ENCODE data around the gene SETSIP. TPM values are rescaled to one million over a fixed set of nuclear protein-coding genes. Genes with fewer than 3 reads are reported as not detected.
"Not testable (repeated sequence)": the region's sequence is repeated elsewhere in the genome, so short reads cannot be mapped to it uniquely, and the experiment has no call there.

The SETSIP gene, protein sequence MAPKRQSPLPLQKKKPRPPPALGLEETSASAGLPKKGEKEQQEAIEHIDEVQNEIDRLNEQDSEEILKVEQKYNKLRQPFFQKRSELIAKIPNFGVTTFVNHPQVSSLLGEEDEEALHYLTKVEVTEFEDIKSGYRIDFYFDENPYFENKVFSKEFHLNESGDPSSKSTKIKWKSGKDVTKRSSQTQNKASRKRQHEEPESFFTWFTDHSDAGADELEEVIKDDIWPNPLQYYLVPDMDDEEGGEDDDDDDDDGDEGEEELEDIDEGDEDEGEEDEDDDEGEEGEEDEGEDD
- not detected for total RNA-seq
- long read RNA-seq: 0 reads

DNA sequence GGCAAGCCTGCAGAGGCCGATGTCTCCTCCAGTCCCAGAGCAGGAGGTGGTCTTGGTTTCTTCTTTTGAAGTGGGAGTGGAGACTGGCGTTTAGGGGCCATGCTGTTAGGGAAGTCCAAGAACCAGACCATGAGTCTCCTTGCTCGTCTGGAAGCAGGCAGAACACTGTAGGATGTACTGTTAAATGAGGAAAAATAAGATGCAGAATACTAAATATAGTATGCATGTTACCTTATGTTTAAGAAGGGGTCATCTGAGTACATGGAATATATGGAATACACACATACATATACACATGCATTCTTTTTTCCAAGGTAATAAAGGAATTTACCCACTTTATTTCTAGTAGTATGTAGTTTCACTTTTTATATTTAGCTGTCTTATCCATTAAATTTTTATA is at the start of gene SETSIP:
Gene SETSIP (minus strand): TSS at position 101 of the 400 bp plus-strand sequence. CDS start 0 bp downstream, at position 101.
- ATAC-seq: no peak
- intact Hi-C loops (cut with micrococcal nuclease): no loop called here

DNA sequence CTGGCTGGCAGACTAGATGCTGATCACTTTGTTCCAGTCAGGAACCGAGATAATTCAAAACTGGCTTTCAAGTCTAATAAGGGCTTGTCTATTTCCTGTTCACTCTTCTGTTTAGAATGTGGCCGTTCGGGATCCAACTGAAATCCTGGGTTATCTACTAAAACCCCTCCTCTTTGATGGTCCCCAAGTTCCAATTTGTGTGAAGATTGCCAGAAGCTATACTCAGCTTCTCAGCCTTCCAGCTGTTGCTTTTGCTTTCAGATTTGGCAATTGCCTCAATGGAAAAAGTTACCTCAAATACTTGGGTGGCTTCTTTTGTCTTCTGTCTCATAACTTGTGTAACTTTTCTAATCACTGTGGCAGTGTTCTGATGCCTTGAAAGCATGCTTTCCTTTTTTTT is 48.7 kb upstream of the SETSIP start:
- ATAC-seq (peak; percentile 26), DNase-seq (no peak)
- intact Hi-C loops (cut with micrococcal nuclease): no loop called here

More for the DNA sequence above, at the start of gene SETSIP:
- DNase-seq: no peak

DNA sequence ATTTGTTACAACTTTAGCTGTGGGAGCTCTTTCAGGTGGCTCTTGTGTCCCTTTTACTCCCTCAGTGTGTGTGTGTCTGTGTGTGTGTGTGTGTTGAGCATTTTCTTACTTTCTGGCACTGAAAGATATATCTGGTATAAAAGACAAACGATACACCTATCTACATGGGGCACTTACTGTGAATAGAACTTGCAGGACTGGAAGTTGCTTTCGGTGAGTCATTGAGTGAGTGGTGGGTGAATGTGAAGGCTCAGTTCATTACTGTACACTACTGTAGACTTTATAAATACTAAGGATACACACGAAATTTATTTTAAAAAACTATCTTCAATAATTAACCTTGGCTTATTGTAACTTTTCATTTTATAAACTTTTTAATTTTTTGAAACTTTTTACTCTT is 43.6 kb upstream of the SETSIP start:
- intact Hi-C loops (cut with micrococcal nuclease): no loop called here
- ATAC-seq (no peak), DNase-seq (no peak)

DNA sequence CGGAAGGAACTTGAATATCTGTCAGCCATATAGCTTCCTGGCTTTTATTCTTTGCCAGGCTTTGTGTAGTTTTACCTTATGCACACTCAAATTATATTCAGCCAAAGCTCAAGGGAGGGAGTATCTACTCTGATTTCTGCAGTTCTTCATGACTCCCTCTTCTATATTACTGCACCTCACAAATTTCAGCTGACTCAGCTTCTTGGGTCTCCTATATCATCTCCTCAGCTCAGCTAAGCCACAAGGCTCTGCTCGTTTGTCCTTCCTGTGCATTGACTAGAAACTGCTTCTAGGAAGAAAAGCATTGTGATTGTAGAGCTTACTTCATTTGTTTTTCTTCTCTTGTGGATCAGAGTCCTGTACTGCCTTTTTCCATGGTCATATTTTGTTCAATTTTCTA is 42.3 kb upstream of the SETSIP start:
- intact Hi-C loops (cut with micrococcal nuclease): no loop called here
- ATAC-seq: no peak
- DNase-seq: no peak

DNA sequence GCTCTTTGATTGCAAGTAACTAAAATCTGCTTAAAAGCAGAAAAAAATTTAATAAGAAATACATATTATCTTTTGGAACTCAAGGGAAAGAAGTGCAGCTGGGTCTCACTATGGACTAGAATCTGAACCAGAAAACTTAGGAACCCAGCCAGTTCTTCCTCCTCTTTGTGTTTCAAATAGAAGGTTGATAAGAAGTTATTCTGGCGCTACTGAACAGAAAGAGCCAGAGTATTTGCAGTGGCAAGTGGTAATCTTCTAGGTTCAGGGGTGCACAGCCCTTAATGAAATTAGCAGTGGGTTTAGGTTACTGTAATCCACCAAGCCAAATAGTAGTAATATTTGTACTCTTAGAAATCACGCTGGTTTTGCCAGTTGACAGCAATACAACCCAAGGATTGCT is 33.4 kb upstream of the SETSIP start:
- peak; percentile 74 for ATAC-seq
- intact Hi-C loops (cut with micrococcal nuclease): no loop called here
- no peak for DNase-seq

DNA sequence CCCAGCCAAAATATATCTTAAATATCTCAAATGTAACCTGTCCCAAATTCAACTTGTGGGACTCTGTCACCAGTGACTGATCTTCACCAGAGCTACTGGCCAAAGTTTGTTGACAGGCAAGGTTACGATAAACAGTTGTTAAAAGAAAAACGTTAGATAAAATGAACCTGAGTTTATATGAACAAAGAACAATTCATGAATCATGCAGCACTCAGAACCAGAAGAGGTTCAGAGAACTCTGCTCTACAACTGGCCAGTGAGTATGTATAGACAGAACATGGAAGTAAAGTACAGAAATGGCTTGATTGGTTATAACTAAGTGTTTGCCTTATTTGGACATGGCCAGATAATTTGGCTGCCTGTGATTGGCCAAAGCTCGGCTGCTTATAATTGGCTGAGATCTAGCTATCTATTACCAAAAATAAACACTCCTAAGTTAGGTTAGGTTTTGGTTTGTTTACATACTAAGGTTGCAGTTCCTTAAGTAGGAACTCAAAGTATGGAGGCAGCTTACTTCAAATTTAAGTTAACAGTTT is 30.4 kb upstream of the SETSIP start:
- no peak for DNase-seq
- intact Hi-C loops (cut with micrococcal nuclease): no loop called here
- ATAC-seq: no peak

DNA sequence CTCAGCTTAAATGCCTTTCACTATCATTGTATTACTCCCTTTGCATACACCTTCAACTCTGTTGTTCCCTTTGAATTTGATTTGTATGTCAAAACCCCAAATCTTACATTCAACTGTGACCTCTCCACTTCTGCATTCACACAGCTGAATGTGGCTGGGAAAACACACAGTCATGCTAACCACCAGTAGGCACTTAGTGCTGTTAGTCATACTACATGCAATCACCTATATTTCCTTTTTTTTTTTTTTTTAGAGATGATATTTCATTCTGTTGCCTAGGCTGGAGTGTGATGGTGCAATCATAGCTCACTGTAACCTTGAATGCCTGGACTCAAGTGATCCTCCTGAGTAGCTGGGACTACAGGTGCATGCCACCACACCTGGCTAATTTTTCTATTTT is 21.1 kb upstream of the SETSIP start:
- no peak for ATAC-seq
- intact Hi-C loops (cut with micrococcal nuclease): no loop called here
- DNase-seq: no peak

DNA sequence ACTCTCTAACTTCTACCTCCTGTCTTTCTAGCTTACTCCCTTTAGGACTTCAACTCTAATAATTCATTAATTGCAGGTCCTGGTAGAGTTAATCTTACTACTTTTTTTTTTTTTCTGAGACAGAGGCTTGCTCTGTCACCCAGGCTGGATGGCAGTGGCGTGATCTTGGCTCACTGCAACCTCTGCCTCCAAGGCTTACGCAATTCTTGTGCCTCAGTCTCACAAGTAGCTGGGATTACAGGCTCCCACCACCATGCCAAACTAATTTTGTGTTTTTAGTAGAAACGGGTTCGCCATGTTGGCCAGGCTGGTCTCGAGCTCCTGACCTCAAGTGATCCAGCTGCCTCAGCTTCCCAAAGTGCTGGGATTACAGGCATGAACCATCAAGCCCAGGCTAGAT is 20.7 kb upstream of the SETSIP start:
- ATAC-seq (no peak), DNase-seq (no peak)
- intact Hi-C loops (cut with micrococcal nuclease): no loop called here

DNA sequence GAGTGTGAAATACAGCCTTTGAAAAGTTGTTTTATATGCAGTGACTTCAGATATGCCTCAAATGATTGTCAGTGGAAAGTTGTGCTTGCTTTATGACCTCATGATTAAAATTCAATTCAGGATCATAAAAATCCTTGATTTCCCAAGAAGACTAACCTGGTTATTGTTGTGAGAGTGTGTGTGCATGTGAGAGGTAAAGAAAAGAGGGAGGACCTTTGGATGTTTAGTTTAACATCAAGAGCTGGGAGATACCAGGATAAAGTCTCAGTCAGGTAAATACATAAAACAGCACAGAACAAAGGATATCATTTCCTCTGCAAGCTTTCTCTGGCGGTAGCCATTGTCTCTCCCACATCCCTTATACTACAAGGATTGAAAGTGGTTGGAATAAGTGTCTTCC is 19.4 kb upstream of the SETSIP start:
- DNase-seq (no peak), ATAC-seq (no peak)
- intact Hi-C loops (cut with micrococcal nuclease): no loop called here

DNA sequence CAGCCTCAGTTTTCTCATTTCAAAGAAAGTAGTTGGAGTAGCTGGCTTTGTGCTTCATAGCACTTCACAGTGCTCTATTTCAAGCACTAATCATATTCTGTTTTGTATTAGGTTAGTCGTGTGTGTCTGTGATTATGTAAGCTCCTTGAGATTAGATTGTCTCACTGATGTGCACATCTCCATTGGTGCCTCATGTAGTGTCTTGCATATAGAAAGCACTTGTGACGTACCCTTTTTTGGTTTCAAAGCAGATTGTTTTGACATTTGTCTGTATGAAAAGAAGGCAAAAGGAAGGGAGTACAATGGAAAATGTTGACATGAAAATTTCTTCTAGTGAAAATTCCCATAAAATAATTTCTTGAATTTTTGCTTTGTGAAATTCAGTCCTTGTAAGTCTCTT is 18.9 kb upstream of the SETSIP start:
- DNase-seq (no peak), ATAC-seq (no peak)
- intact Hi-C loops (cut with micrococcal nuclease): no loop called here

DNA sequence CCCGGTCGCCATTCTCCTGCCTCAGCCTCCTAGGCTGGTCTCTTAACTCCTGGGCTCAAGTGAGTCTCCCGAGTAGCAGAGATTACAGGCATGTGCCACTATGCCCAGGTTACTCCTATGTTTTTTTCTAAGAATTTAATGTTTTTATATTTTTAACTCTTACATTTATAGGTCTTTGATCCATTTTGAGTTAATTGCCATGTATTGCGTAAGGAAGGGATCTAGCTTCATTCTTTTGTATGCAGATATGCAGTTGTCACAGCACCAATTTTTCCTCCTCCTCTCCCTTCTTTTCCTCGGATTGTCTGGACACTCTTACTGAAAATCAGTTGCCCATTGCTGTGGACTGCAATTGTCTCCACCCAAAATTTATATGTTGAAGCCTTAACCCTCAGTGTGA is 16.4 kb upstream of the SETSIP start:
- DNase-seq: no peak
- no peak for ATAC-seq
- intact Hi-C loops (cut with micrococcal nuclease): no loop called here

DNA sequence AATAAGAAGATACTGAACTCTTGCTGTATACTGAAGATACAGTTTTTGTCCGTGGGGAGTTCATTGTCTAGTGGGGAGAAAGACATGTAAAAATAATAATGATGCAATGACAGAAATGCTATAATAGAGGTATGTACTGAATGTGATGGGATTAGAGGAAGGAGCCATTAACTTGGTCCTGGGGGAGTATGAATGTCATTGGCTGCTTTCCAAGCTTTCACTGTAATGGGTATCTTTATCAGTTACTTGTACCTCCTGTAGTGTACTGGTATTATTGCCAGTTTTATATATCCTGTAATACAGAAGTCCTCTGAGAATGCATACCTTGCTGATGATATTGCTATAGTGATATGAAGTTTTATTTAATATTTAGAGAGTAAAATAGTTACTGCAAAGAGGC is 12.3 kb upstream of the SETSIP start:
- ATAC-seq (no peak), DNase-seq (no peak)
- intact Hi-C loops (cut with micrococcal nuclease): no loop called here

DNA sequence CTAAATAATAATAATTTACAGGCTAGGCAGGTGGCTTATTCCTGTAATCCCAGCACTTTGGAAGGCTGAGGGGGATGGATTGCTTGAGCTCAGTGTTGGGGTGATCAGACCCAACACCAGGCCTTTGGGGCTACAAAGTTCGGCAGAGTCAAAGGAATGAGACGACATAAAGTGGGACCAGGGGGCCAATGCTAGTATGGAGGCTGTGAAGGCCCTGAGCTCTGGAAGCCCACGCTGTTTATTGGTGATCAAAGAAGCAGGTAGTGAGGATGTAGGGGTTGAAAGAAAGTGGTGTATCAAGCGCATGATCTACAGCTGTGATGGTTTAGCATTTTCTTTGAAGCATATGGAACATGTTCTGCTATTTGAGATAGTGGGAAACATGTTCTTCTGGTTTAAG is 10.5 kb upstream of the SETSIP start:
- no peak for DNase-seq
- ATAC-seq: no peak
- intact Hi-C loops (cut with micrococcal nuclease): no loop called here

DNA sequence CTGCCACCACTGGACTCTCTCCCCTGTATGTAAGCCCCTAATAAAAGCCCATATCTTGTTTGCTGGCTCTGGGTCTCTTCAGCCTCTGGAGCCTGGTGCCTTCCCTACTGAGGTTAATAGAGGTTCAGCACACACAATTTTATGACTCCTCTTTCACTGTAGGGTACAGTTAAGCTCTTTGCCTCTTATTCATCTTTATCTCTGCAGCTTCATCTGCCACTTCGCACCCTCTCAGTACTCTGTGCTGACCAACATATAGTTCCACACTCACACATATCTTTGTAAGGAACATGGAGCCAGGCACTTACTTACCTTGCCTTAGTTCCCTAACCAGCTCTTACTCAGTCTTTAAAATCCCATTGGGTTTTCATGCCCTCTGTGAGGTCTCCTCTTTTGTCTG is 9.4 kb upstream of the SETSIP start:
- ATAC-seq: no peak
- no peak for DNase-seq
- intact Hi-C loops (cut with micrococcal nuclease): no loop called here

DNA sequence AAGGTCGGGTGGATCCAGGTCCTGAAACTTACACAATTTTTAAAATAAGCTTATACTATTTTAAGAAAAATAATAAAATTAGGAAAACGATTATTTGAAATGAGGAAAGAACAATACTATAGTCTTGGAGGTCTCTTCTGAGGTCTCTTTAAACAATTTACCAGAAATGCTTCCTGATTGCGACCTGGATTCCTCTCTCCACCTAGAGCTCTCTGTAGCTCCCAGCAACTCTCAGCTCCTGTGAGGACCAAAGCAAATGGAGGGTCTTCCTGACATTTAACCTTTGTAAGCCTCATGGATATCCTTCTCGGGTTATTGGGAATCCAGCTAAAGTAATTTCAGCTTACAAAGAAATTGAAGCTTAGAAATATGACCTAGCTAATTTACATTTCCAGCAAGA is 5.8 kb upstream of the SETSIP start:
- intact Hi-C loops (cut with micrococcal nuclease): no loop called here
- DNase-seq (no peak), ATAC-seq (no peak)

DNA sequence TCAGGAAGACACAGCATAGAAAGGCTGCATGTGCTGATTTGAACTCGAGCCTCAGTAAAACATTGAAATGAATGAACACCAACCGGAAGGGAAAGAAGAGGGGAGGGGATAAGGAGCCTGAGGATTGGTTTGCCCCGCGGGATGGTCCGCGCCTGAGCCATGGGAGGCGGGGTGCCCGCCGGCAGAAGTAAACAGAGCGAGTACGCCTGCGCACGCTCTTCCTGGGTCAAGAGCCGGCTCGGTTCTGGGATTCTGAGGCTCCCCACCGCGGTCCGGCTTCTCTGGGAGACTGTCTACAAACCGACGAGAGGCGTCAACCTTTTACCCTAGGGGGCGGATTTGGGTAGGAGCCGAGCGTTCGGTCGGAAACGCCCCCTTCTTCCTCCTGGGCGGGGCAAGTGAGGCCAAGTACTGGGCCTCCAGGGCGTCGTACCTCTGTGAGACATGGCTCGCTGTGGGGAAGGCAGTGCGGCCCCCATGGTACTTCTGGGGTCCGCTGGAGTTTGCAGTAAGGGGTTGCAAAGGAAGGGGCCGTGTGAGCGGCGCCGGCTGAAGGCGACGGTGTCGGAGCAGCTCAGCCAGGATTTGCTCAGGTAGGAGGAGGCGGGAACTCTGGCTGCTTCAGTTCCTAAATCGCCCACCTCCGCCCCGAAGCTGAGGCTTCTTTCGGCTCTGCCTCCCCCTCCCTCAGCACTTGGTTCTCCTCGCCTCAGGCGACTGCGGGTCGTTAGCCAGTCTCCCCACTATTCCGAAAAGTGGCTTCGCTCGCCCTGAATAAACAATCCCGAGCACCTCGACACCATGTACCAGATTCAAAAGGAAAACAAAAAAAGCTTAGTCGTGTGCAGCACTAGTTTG is 5.1 kb upstream of the SETSIP start, which contains the start of gene BTBD8:
Gene BTBD8 (plus strand): TSS at position 218 of the 858 bp plus-strand sequence. CDS start 227 bp downstream, at position 445.
- intact Hi-C loops (cut with micrococcal nuclease): no loop called here
- peak; percentile 98 for ATAC-seq
- peak; percentile 90 for DNase-seq

DNA sequence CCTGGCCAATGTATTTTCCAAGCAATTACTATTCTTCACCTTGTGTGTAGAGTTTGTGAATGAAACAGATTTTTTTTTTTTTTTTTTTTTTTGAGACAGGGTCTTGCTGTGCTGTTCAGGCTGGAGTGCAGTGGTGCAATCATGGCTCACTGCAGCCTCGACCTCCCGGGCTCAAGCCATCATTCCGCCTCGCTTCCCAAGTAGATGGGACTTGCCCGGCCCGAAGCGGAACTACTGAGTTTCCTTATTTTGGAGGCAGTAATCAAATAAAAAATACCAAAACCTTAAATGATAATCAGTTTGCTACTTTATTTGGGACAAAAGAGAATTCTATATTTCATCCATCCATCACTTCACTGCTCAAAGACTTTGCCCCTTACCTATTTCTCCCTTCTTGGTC is 4.2 kb upstream of the SETSIP start:
- intact Hi-C loops (cut with micrococcal nuclease): no loop called here
- no peak for DNase-seq
- no peak for ATAC-seq

DNA sequence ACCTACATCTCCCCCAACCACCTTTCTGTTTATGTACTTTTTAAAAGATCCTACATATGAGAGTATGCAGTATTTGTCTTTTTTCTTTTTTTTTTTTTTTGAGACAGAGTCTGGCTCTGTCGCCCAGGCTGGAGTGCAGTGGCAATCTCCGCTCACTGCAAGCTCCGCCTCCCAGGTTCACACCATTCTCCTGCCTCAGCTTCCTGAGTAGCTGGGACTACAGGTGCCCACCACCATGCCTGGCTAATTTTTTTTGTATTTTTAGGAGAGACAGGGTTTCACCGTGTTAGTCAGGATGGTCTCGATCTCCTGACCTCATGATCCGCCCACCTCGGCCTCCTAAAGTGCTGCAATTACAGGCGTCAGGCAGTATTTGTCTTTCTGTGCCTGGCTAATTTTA is 2.9 kb upstream of the SETSIP start:
- intact Hi-C loops (cut with micrococcal nuclease); DNase-seq; ATAC-seq: not testable (repeated sequence)

DNA sequence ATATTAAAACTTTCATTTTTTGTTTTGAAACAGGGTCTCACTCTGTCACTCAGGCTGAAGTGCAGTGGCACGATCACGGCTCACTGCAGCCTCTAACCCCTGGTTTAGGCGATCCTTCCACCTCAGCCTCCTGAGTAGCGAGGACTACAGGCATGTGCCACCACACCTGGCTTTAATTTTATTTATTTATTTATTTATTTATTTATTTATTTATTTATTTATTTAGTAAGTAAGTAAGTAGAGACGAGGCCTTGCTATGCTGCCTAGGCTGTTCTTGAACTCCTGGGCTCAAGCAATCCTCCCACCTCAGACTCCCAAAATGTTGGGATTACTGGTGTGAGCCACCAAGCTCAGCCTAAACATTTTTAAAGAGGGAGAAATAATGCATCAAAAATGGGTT is 1.2 kb upstream of the SETSIP start:
- intact Hi-C loops (cut with micrococcal nuclease): no loop called here
- DNase-seq (no peak), ATAC-seq (no peak)

DNA sequence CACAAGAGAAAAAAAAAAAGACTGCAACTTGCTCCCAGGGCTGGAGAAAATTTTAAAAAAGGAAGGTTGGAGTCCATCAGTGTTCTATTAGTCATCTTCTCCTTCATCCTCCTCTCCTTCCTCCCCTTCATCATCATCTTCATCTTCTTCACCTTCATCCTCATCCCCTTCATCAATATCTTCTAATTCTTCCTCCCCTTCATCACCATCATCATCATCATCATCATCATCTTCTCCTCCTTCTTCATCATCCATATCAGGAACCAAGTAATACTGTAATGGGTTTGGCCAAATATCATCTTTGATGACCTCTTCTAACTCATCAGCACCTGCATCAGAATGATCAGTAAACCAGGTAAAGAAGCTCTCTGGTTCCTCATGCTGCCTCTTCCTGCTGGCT is 765 bp downstream of the SETSIP start:
- DNase-seq; ATAC-seq; intact Hi-C loops (cut with micrococcal nuclease): not testable (repeated sequence)
